ENCODE measurements around the gene CDC42BPA. TPM values are rescaled to one million over a fixed set of nuclear protein-coding genes. Genes with fewer than 3 reads are reported as not detected.

The CDC42BPA gene
- total and polyA plus RNA-seq, 2 experiments from 2014 or later: 28.6 to 39.1 TPM

- in situ Hi-C loops (cut with MboI): loop anchor here (25.0 kb wide), 1 partner anchor 192 kb away; no protein-coding TSS in a partner anchor
- TF ChIP-seq EZH2 (IDR thresholded peaks at IDR 0.05; ENCODE audit: insufficient read depth, poor library complexity, severe bottlenecking) (no peak), EZH2phosphoT487 (IDR thresholded peaks at IDR 0.05; ENCODE audit: insufficient read depth, low read depth) (no peak)
Observed at GRCh38 chr1:227245613-227246320, 72.5 kb downstream of the CDC42BPA start.

GRCh38 chr1:227244339-227245118 lies 73.8 kb downstream of the CDC42BPA start:
- Histone ChIP-seq H3K9me3 (ENCODE audit: low read depth) (no peaks in the 10 kb centered on the region), H3K36me3 (ENCODE audit: low read depth) (no peaks in the 10 kb centered on the region), H3K79me2 (ENCODE audit: insufficient read depth) (peaks cover 100% of the 10 kb centered on the region), H3K27ac (no peak overlapping the region), H3K4me3 (no peak overlapping the region), H3K4me1 (ENCODE audit: insufficient read depth) (peaks cover 10% of the 10 kb centered on the region; the same call in 1 of the 2 replicates), H4K20me1 (ENCODE audit: insufficient read depth) (peaks cover 17% of the 10 kb centered on the region; the same call in 1 of the 2 replicates), H3K9ac (no peak overlapping the region), H3K9me2 (ENCODE audit: insufficient read depth) (no peaks in the 10 kb centered on the region), H3K4me2 (ENCODE audit: unreplicated experiment) (no peak overlapping the region), H2AFZ (no peak overlapping the region), H3F3A (ENCODE audit: insufficient read depth) (no peaks in the 10 kb centered on the region), H3K27me3 (replicated peaks; ENCODE audit: insufficient read depth) (no peaks in the 10 kb centered on the region)
- TF ChIP-seq EZH2phosphoT487 (IDR thresholded peaks at IDR 0.05; ENCODE audit: insufficient read depth, low read depth) (no peak), EZH2 (IDR thresholded peaks at IDR 0.05; ENCODE audit: insufficient read depth, poor library complexity, severe bottlenecking) (no peak)
- 97 to 100% methylated on average over 2 of the region's 2 CpGs for WGBS, 2 experiments (ENCODE audit: low coverage in 1 of 2, low lambda C conversion rate in 2 of 2, missing lambda C conversion rate in 2 of 2)
- no peak for DNase-seq
- in situ Hi-C loops (cut with MboI): loop anchor here (25.0 kb wide), 1 partner anchor 193 kb away; no protein-coding TSS in a partner anchor

More at GRCh38 chr1:227245613-227246320, 72.5 kb downstream of the CDC42BPA start:
- WGBS, 2 experiments (ENCODE audit: low coverage in 1 of 2, low lambda C conversion rate in 2 of 2, missing lambda C conversion rate in 2 of 2): 95 to 98% methylated on average over 6 of the region's 6 CpGs
- Histone ChIP-seq H3K4me1 (ENCODE audit: insufficient read depth) (peaks cover 10% of the 10 kb centered on the region; the same call in 1 of the 2 replicates), H3K9ac (no peak overlapping the region), H3F3A (ENCODE audit: insufficient read depth) (no peaks in the 10 kb centered on the region), H4K20me1 (ENCODE audit: insufficient read depth) (peaks cover 11% of the 10 kb centered on the region; the same call in 1 of the 2 replicates), H3K79me2 (ENCODE audit: insufficient read depth) (peaks cover 100% of the 10 kb centered on the region), H2AFZ (no peak overlapping the region), H3K4me3 (no peak overlapping the region), H3K9me3 (ENCODE audit: low read depth) (no peaks in the 10 kb centered on the region), H3K9me2 (ENCODE audit: insufficient read depth) (no peaks in the 10 kb centered on the region), H3K4me2 (ENCODE audit: unreplicated experiment) (no peak overlapping the region), H3K36me3 (ENCODE audit: low read depth) (no peaks in the 10 kb centered on the region), H3K27me3 (replicated peaks; ENCODE audit: insufficient read depth) (no peaks in the 10 kb centered on the region), H3K27ac (no peak overlapping the region)
- no peak for DNase-seq

GRCh38 chr1:227242811-227243682 lies 75.2 kb downstream of the CDC42BPA start:
- Histone ChIP-seq H3F3A (ENCODE audit: insufficient read depth) (no peaks in the 10 kb centered on the region), H3K4me3 (no peak overlapping the region), H3K27me3 (replicated peaks; ENCODE audit: insufficient read depth) (no peaks in the 10 kb centered on the region), H2AFZ (no peak overlapping the region), H3K9me3 (ENCODE audit: low read depth) (no peaks in the 10 kb centered on the region), H4K20me1 (ENCODE audit: insufficient read depth) (peaks cover 22% of the 10 kb centered on the region; the same call in 1 of the 2 replicates), H3K27ac (no peak overlapping the region), H3K9ac (no peak overlapping the region), H3K79me2 (ENCODE audit: insufficient read depth) (peaks cover 100% of the 10 kb centered on the region), H3K4me2 (ENCODE audit: unreplicated experiment) (no peak overlapping the region), H3K4me1 (ENCODE audit: insufficient read depth) (peaks cover 10% of the 10 kb centered on the region; the same call in 1 of the 2 replicates), H3K36me3 (ENCODE audit: low read depth) (no peaks in the 10 kb centered on the region), H3K9me2 (ENCODE audit: insufficient read depth) (no peaks in the 10 kb centered on the region)
- TF ChIP-seq EZH2phosphoT487 (IDR thresholded peaks at IDR 0.05; ENCODE audit: insufficient read depth, low read depth) (no peak), EZH2 (IDR thresholded peaks at IDR 0.05; ENCODE audit: insufficient read depth, poor library complexity, severe bottlenecking) (no peak)
- 100% methylated on average over 2 of the region's 2 CpGs for WGBS, 2 experiments (ENCODE audit: low coverage in 1 of 2, low lambda C conversion rate in 2 of 2, missing lambda C conversion rate in 2 of 2)
- DNase-seq: no peak
- in situ Hi-C loops (cut with MboI): loop anchor here (25.0 kb wide), 1 partner anchor 194 kb away; no protein-coding TSS in a partner anchor

GRCh38 chr1:227240983-227241382 lies 77.3 kb downstream of the CDC42BPA start:
- H4K20me1 ChIP-seq (ENCODE audit: insufficient read depth): peaks cover 22% of the 10 kb centered on the region
- no peak overlapping the region for H3K4me2 ChIP-seq (ENCODE audit: unreplicated experiment)
- DNase-seq: no peak
- no peaks in the 10 kb centered on the region for H3K27me3 ChIP-seq (replicated peaks; ENCODE audit: insufficient read depth)
- H2AFZ ChIP-seq: no peak overlapping the region
- H3K79me2 ChIP-seq (ENCODE audit: insufficient read depth): peaks cover 100% of the 10 kb centered on the region
- in situ Hi-C loops (cut with MboI): loop anchor here (25.0 kb wide), 1 partner anchor 196 kb away; no protein-coding TSS in a partner anchor
- TF ChIP-seq EZH2phosphoT487 (IDR thresholded peaks at IDR 0.05; ENCODE audit: insufficient read depth, low read depth) (no peak), EZH2 (IDR thresholded peaks at IDR 0.05; ENCODE audit: insufficient read depth, poor library complexity, severe bottlenecking) (no peak)
- H3K4me3 ChIP-seq: no peak overlapping the region
- no peaks in the 10 kb centered on the region for H3K9me2 ChIP-seq (ENCODE audit: insufficient read depth)
- H3K4me1 ChIP-seq (ENCODE audit: insufficient read depth): peaks cover 10% of the 10 kb centered on the region
- no peaks in the 10 kb centered on the region for H3K9me3 ChIP-seq (ENCODE audit: low read depth)
- no peaks in the 10 kb centered on the region for H3F3A ChIP-seq (ENCODE audit: insufficient read depth)
- H3K9ac ChIP-seq: no peak overlapping the region
- H3K27ac ChIP-seq: no peak overlapping the region
- no peaks in the 10 kb centered on the region for H3K36me3 ChIP-seq (ENCODE audit: low read depth)

Data from GM23248 (cell line).